ENCODE results near the gene C2orf69.

DNA sequence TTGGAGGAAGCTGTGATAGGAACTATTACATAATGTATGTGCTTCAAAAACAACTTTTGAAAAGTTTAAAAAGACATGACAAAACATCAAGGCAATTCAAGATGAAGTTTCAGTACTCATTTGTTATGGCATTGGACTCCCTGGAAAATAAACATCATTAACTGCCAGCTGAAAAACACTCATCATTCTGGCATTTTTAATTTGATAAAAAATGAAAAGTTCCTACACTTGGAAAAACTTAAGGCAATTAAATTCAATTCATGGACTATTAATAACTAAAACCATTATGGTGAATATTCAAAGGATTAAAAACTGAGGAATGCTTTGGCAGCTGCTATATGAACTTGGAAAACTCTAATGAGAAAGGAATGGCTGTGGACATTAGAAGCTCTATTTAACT lies 35.7 kb downstream of the C2orf69 start:
- TF ChIP-seq, protein P1, sequence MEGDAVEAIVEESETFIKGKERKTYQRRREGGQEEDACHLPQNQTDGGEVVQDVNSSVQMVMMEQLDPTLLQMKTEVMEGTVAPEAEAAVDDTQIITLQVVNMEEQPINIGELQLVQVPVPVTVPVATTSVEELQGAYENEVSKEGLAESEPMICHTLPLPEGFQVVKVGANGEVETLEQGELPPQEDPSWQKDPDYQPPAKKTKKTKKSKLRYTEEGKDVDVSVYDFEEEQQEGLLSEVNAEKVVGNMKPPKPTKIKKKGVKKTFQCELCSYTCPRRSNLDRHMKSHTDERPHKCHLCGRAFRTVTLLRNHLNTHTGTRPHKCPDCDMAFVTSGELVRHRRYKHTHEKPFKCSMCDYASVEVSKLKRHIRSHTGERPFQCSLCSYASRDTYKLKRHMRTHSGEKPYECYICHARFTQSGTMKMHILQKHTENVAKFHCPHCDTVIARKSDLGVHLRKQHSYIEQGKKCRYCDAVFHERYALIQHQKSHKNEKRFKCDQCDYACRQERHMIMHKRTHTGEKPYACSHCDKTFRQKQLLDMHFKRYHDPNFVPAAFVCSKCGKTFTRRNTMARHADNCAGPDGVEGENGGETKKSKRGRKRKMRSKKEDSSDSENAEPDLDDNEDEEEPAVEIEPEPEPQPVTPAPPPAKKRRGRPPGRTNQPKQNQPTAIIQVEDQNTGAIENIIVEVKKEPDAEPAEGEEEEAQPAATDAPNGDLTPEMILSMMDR (IDR thresholded peaks at IDR 0.05; ENCODE audit: low read length): no peak
- TF ChIP-seq EZH2 (IDR thresholded peaks at IDR 0.05; ENCODE audit: borderline replicate concordance, low read length): no peak

All from OCI-LY1 (cell line).